DOHH2 (cell line): ENCODE data around the gene DENND1A.

Source experiments
- H3F3A ChIP-seq: fragments of 200-600 bp; sonication (generic), shearing (Covaris generic); 2 replicates; pipeline ENCODE4 v1.6.0; 2016; ENCODE audit warnings: antibody characterized with exemption, mild to moderate bottlenecking; ENCODE audit not compliant: control insufficient read depth, insufficient read depth
- H3K27ac ChIP-seq: fragments of 200-600 bp; sonication (generic); 2 replicates; pipeline ENCODE4 v1.5.1; 2014; ENCODE audit warnings: low read depth, mild to moderate bottlenecking, low read length, moderate library complexity
- H3K27me3 ChIP-seq: fragments of 200-600 bp; sonication (generic); 2 replicates; pipeline ENCODE4 v1.6.1; 2014; ENCODE audit warnings: mild to moderate bottlenecking, low read length, mixed read lengths; ENCODE audit not compliant: control insufficient read depth
- H3K36me3 ChIP-seq: fragments of 200-600 bp; sonication (generic); 2 replicates; pipeline ENCODE4 v1.6.1; 2014; ENCODE audit warnings: mild to moderate bottlenecking, low read length, moderate library complexity, mixed read lengths; ENCODE audit not compliant: control insufficient read depth
- H3K4me1 ChIP-seq: fragments of 200-600 bp; sonication (generic); 2 replicates; pipeline ENCODE4 v1.6.1; 2014; ENCODE audit warnings: mild to moderate bottlenecking, low read length, mixed read lengths; ENCODE audit not compliant: control insufficient read depth
- H3K4me2 ChIP-seq: fragments of 200-600 bp; sonication (generic); 2 replicates; pipeline ENCODE4 v1.6.0; 2014; ENCODE audit warnings: mild to moderate bottlenecking, low read length, moderate library complexity
- H3K4me3 ChIP-seq: fragments of 200-600 bp; sonication (generic); 2 replicates; pipeline ENCODE4 v1.5.1; 2014; ENCODE audit warnings: mild to moderate bottlenecking, low read length, mixed read lengths
- H3K79me2 ChIP-seq: fragments of 200-600 bp; sonication (generic); 2 replicates; pipeline ENCODE4 v1.6.1; 2014; ENCODE audit warnings: mild to moderate bottlenecking, low read length, mixed read lengths; ENCODE audit not compliant: control insufficient read depth
- H3K9me2 ChIP-seq: fragments of 200-600 bp; sonication (generic); replicated peaks from 2 replicates; pipeline ENCODE4 v1.6.1; 2014; ENCODE audit warnings: mild to moderate bottlenecking, low read length, mixed read lengths; ENCODE audit not compliant: control insufficient read depth
- H3K9me3 ChIP-seq: fragments of 200-600 bp; sonication (generic); 2 replicates; pipeline ENCODE4 v1.6.1; 2014; ENCODE audit warnings: antibody characterized with exemption, low read length, mixed read lengths; ENCODE audit not compliant: control insufficient read depth, insufficient read depth
- H4K20me1 ChIP-seq: fragments of 200-600 bp; sonication (generic); 2 replicates; pipeline ENCODE4 v1.6.0; 2014; ENCODE audit warnings: low read depth, mild to moderate bottlenecking, antibody characterized with exemption, low read length, moderate library complexity; ENCODE audit not compliant: control insufficient read depth, insufficient read depth
- EZH2phosphoT487 ChIP-seq: fragments of 200-600 bp; sonication (generic); IDR thresholded peaks from 2 replicates; pipeline ENCODE4 v1.6.1; 2017; ENCODE audit warnings: borderline replicate concordance, mild to moderate bottlenecking, antibody characterized with exemption, low read length, moderate library complexity, mixed read lengths
- TF ChIP-seq, protein P1 (sequence below): fragments of 200-600 bp; sonication (generic); IDR thresholded peaks from one replicate; pipeline ENCODE4 v1.5.1; 2014; ENCODE audit warnings: antibody characterized with exemption, mild to moderate bottlenecking, low read depth, low read length; ENCODE audit not compliant: poor library complexity, severe bottlenecking

Gene DENND1A

DNA sequence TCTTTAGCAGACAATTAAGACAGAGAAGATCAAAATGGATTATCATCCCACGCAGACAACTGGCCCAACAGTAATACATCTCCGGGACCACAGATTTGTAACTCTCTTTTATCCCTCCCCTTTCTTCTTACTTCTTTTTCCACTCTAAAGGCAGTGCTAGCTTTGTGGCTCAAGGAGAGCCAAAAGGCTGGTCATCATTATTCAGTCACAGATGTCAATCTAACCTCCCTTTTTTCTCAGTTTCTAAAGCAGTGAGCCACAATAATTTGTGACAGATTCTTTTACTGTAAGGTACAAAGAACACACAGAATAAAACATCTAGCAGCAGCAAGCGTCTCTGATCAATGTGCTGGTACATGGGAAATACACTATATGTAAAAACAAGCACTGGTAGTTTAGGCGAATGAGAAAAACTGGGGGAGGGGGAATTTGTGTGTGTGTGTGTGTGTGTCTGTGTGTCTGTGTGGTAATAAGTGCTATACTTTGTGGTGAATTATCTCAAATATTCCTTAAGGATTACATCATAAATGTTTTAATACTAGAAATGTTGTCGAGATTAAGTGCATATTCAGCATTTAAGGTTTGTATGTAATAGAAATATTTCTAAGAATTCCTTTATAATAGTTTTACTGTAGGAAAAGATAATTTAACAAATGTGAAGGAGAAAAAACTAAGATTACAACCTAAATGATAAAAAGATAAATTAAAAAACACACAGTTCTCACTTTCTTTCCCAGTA lies 140.2 kb downstream of the DENND1A start:
- Histone ChIP-seq H3K9me3 (no peaks in the 10 kb centered on the region), H3K36me3 (no peaks in the 10 kb centered on the region), H3K27me3 (no peaks in the 10 kb centered on the region), H4K20me1 (no peaks in the 10 kb centered on the region), H3K4me1 (no peaks in the 10 kb centered on the region), H3K27ac (no peak overlapping the region), H3F3A (no peaks in the 10 kb centered on the region), H3K79me2 (peaks cover 5% of the 10 kb centered on the region), H3K4me2 (no peak overlapping the region), H3K9me2 (no peaks in the 10 kb centered on the region), H3K4me3 (no peak overlapping the region)
- TF ChIP-seq EZH2phosphoT487, result no peak
- TF ChIP-seq, protein P1, sequence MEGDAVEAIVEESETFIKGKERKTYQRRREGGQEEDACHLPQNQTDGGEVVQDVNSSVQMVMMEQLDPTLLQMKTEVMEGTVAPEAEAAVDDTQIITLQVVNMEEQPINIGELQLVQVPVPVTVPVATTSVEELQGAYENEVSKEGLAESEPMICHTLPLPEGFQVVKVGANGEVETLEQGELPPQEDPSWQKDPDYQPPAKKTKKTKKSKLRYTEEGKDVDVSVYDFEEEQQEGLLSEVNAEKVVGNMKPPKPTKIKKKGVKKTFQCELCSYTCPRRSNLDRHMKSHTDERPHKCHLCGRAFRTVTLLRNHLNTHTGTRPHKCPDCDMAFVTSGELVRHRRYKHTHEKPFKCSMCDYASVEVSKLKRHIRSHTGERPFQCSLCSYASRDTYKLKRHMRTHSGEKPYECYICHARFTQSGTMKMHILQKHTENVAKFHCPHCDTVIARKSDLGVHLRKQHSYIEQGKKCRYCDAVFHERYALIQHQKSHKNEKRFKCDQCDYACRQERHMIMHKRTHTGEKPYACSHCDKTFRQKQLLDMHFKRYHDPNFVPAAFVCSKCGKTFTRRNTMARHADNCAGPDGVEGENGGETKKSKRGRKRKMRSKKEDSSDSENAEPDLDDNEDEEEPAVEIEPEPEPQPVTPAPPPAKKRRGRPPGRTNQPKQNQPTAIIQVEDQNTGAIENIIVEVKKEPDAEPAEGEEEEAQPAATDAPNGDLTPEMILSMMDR, result no peak

DNA sequence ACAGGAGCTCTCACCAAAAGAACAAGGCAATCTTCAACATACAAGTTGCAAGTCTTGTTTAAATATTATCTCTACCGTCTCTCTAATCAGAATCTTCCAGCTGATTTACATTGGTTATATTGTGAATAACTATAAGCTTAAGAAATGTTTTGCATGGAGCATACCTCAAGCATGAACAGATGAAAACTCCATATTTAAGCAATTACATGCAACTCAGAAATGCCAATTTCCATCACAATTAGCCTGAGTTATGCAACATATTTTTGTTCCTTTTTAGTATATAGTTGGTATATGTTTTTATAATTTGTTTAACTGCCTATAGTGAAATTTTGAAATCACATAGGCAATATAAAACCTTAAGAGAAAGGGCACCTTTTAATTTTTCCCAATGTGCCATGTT lies 142.5 kb downstream of the DENND1A start:
- H3K4me2 ChIP-seq, result no peak overlapping the region
- TF ChIP-seq EZH2phosphoT487, result no peak
- TF ChIP-seq, protein P1, result no peak
- H3K4me3 ChIP-seq, result no peak overlapping the region
- no peak overlapping the region for H3K27ac ChIP-seq
- no peaks in the 10 kb centered on the region for H4K20me1 ChIP-seq
- H3K9me2 ChIP-seq, result no peaks in the 10 kb centered on the region
- no peaks in the 10 kb centered on the region for H3K27me3 ChIP-seq
- no peaks in the 10 kb centered on the region for H3K4me1 ChIP-seq
- no peaks in the 10 kb centered on the region for H3F3A ChIP-seq
- no peaks in the 10 kb centered on the region for H3K36me3 ChIP-seq
- H3K79me2 ChIP-seq, result no peaks in the 10 kb centered on the region
- no peaks in the 10 kb centered on the region for H3K9me3 ChIP-seq

DNA sequence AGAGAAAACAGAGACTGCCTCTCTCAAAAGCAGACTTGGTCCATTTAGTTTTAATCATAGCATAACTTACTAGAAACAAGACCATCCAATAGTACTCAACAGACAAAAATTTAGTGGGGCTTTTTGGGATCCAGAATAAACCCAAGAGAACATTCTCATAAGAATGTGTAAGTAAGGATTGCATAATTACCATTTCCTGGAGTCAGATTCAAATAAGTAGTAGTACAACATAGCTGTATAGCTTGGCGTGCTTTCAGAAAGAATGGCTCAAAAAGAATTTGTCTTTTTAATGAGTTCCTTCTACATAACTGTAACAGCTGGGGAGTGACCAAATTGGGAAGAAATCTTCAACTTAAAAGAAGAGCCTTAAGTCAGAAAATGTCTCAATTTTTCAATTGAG lies 145.4 kb downstream of the DENND1A start:
- Histone ChIP-seq H3K9me2 (no peaks in the 10 kb centered on the region), H3K27ac (no peak overlapping the region), H3K4me2 (no peak overlapping the region), H4K20me1 (no peaks in the 10 kb centered on the region), H3K36me3 (no peaks in the 10 kb centered on the region), H3K9me3 (no peaks in the 10 kb centered on the region), H3F3A (no peaks in the 10 kb centered on the region), H3K79me2 (no peaks in the 10 kb centered on the region), H3K4me1 (no peaks in the 10 kb centered on the region), H3K4me3 (no peak overlapping the region), H3K27me3 (no peaks in the 10 kb centered on the region)
- TF ChIP-seq EZH2phosphoT487, result no peak
- TF ChIP-seq, protein P1, result no peak
